HG03175 (cell line): Measurements from ENCODE around the gene SSR4.

Source experiments
- ATAC-seq: cut with Tn5 transposase; IDR thresholded peaks from one replicate; pipeline ENCODE4 v1.9.1; 2021; ENCODE audit warnings: mild to moderate bottlenecking, moderate library complexity; ENCODE audit not compliant: unreplicated experiment

Gene SSR4

DNA sequence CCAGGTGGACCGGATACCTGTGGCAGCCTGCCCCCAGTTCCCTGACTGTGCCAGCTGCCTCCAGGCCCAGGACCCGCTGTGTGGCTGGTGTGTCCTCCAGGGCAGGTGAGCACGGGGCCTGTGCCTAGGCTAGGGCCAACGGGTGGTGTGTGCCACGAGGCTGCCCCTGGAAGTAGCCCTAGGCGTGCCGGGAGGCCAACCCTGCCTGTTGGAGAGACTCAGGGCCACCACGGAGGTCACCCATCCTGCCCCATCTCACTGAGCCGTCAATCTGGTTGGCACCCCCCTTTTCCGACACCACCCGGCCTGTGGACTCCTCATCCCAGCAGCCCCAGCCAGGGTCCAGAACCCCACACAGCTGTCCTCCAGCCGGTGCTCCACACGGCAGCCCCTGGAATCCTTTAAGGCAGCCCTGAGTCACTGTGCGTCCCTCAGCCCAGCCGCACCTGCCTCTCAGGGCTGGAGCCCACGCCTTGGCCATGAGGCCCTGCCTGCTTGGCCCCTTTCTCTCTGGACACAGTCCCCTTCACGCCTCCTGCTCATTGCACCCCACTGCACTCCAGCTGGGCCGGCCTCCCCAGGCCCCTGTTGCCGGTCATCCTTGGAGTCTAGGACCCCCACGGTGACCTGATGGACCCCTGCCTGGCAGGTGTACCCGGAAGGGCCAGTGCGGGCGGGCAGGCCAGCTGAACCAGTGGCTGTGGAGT is 25.2 kb upstream of the SSR4 start:
- ATAC-seq: no peak

DNA sequence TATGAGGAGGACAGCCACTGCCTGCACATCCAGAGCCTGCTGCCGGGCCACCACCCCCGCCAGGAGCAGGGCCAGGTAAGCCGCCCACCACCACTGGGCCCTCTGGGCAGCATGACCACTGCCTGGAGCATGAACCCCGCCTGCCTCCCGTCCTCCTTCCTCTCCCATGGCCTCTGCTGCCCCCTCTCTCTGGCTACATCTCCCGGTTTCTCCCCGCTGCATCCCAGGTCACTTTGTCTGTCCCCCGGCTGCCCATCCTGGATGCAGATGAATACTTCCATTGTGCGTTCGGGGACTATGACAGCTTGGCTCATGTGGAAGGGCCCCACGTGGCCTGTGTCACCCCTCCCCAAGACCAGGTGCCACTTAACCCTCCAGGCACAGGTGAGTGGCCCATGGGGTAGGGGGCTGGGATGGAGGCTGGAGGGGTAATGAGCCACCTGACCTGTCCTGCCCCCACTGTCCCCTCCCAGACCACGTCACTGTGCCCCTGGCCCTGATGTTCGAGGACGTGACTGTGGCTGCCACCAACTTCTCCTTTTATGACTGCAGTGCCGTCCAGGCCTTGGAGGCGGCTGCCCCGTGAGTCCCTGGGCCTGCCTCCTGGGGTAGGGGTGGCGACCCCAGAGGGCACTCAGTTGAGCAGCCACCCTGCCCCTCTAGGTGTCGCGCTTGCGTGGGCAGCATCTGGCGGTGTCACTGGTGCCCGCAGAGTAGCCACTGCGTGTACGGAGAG is 24.4 kb upstream of the SSR4 start:
- ATAC-seq: no peak

DNA sequence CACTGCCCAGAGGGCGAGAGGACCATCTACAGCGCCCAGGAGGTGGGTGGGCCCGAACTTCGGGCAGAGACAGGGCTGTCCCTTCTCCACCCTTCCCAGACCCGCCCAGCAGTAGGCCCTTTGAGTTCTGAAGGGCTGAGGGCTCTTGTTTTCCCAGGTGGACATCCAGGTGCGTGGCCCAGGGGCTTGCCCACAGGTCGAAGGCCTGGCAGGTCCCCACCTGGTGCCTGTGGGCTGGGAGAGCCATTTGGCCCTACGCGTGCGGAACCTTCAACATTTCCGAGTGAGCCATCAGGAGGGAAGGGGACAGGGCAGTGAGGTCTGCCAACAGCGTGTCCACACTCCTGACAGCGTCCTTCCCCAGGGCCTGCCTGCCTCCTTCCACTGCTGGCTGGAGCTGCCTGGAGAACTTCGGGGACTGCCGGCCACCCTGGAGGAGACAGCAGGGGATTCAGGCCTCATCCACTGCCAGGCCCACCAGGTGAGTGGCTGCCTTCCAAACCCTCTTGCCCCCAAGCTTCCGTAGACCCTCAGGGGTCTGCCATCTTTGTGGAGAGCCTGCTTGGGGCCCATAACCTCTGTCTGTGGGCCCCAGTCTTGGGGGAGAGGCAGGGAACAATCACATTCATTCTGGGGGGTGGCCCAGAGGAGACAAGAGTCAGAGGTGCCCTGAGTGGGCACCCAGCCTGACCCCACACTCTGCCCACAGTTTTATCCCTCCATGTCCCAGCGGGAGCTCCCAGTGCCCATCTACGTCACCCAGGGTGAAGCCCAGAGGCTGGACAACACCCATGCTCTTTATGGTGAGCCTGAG is 23.7 kb upstream of the SSR4 start:
- ATAC-seq: no peak

DNA sequence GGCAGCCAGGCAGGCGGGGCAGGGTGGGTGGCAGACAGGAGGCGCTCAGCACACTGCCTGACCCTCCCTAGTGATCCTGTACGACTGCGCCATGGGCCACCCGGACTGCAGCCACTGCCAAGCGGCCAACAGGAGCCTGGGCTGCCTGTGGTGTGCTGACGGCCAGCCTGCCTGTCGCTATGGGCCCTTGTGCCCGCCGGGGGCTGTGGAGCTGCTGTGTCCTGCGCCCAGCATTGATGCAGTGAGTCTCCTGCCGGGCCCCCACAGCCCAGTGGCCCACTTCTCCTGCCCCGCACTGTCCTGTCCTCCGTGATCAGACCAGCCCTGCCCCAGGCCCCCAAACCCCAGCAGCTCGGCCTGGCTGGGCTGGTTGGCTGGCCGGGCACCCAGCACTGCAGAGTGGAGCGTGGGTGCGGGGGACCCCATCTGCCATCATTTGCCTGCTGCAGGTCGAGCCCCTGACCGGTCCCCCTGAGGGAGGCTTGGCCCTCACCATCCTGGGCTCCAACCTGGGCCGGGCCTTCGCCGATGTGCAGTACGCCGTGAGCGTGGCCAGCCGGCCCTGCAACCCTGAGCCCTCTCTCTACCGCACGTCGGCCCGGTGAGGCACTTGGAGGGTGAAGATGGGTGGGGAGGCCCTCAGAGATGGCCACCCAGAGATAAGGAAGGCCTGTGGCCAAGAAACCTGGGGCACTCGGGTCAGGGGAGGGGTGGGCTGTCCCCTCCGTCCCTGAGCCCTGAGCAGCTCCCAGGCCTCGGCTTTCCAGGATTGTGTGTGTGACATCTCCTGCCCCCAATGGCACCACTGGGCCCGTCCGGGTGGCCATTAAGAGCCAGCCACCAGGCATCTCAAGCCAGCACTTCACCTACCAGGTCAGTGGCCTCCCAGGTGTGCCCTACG is 22.8 kb upstream of the SSR4 start:
- ATAC-seq: no peak

GRCh38 chrX:153772316-153773217 is 21.9 kb upstream of the SSR4 start:
- no peak for ATAC-seq

DNA sequence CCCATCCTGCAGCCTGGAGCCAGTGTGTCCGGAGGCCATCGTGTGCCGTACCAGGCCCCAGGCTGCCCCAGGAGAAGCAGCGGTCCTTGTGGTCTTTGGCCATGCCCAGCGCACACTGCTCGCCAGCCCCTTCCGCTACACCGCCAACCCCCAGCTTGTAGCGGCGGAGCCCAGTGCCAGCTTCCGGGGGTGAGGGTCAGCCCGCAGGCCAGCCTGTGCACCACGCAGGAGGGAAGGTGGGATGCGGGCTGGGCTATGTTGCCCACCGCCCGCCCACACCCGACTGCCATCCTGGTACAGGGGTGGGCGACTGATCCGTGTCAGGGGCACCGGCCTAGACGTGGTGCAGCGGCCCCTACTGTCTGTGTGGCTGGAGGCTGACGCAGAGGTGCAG is 21.3 kb upstream of the SSR4 start:
- ATAC-seq: no peak

- no peak for ATAC-seq
These were observed 20.5 kb upstream of the SSR4 start for GRCh38 chrX:153773741-153774575.

GRCh38 chrX:153774576-153775292 is 19.7 kb upstream of the SSR4 start:
- no peak for ATAC-seq

GRCh38 chrX:153775293-153776119 is 19.0 kb upstream of the SSR4 start:
- ATAC-seq: no peak

DNA sequence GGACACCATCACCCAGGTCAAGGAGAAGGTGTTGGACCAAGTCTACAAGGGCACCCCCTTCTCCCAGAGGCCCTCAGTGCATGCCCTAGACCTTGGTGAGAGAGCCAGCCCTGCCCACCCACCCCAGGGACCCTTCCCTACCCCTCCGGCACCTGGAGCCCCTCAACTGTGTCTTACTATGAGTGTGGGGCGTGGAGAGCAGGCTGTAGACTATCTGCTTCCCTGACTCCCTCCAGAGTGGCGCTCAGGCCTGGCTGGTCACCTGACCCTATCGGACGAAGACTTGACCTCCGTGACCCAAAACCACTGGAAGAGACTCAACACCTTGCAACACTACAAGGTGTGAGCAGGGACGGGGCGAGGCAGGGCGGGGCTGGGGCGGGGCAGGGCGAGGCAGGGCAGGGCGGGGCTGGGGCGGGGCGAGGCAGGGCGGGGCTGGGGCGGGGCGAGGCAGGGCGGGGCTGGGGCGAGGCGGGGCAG is 18.3 kb upstream of the SSR4 start:
- ATAC-seq: no peak

DNA sequence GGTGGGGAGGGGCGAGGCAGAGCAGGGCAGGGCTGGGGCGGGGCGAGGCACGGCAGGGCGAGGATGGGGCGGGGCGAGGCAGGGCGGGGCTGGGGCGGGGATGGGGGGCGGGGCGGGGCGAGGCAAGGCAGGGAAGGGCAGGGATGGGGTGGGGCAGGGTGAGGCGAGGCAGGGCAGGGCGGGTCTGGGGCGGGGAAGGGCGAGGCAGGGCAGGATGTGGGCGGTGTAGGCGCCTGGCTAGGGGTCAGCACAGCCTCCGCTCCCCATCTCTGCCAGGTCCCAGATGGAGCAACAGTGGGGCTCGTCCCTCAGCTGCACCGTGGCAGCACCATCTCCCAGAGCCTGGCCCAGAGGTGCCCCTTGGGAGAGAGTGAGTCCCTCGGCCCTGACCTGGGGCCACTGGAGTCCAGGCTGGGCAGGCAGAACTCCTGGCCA is 17.8 kb upstream of the SSR4 start:
- no peak for ATAC-seq

DNA sequence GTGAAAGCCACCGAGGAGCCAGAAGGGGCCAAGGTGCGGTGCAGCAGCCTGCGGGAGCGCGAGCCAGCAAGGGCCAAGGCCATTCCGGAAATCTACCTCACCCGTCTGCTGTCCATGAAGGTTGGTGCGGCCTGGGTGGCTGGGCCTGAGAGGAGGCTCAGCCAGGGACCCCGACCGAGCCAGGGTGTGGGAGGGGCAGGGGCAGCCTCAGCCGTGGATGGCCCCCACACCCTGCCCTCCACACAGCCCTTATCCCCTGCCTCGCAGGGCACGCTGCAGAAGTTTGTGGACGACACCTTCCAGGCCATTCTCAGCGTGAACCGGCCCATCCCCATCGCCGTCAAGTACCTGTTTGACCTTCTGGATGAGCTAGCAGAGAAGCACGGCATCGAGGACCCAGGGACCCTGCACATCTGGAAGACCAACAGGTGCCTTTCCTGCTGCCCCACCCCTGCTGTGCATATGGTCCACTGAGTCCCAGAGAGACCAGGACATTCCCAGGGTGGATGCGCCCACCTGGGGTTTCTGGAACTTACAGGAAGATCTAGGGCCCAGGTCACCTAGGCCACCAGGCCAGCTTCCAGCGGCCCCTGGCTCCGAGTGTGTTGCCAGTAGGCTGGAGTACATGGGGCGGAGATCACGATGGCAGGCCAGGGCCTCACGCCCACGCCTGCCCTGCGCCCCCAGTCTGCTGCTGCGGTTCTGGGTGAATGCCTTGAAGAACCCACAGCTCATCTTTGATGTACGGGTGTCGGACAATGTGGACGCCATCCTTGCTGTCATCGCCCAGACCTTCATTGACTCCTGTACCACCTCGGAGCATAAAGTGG is 17.0 kb upstream of the SSR4 start:
- ATAC-seq: no peak

- no peak for ATAC-seq
These were observed 16.3 kb upstream of the SSR4 start for GRCh38 chrX:153778181-153778580.

- no peak for ATAC-seq
These were observed 15.8 kb upstream of the SSR4 start for GRCh38 chrX:153778684-153779101.

- ATAC-seq: no peak
These were observed 14.4 kb upstream of the SSR4 start for GRCh38 chrX:153779891-153780677.
